ENCODE measurements around the gene NUP88.

DNA sequence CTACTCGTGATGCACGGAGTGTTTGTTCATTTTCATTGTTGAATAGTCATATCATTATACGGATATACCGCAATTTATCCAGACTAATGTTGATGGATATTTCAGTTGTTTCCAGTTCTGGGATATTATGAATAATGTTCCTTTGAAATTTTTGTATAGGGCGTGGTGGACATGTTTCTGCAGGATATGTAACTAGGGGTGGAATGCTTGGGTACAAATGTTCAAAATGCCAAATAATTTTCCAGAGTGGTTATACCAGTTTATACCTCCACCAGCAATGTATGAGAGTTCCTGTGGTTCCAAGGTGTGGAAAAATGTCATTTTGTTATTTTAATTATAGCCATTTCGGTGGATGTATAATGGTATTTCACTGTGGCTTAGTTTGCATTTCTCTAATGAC lies 53.6 kb downstream of the NUP88 start:
- TF ChIP-seq, protein P1, sequence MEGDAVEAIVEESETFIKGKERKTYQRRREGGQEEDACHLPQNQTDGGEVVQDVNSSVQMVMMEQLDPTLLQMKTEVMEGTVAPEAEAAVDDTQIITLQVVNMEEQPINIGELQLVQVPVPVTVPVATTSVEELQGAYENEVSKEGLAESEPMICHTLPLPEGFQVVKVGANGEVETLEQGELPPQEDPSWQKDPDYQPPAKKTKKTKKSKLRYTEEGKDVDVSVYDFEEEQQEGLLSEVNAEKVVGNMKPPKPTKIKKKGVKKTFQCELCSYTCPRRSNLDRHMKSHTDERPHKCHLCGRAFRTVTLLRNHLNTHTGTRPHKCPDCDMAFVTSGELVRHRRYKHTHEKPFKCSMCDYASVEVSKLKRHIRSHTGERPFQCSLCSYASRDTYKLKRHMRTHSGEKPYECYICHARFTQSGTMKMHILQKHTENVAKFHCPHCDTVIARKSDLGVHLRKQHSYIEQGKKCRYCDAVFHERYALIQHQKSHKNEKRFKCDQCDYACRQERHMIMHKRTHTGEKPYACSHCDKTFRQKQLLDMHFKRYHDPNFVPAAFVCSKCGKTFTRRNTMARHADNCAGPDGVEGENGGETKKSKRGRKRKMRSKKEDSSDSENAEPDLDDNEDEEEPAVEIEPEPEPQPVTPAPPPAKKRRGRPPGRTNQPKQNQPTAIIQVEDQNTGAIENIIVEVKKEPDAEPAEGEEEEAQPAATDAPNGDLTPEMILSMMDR (IDR thresholded peaks at IDR 0.05), result no peak
- no peak for TF ChIP-seq POLR2A (IDR thresholded peaks at IDR 0.05)

All from Peyer's patch (tissue), 4 donors.